Epithelial cell of proximal tubule (primary cell): ENCODE results near the gene KRT10. TPM values are rescaled to one million over a fixed set of nuclear protein-coding genes. Genes with fewer than 3 reads are reported as not detected.

ENCODE experiments used
- DNase-seq: peaks from one replicate; pipeline ENCODE4 v3.0.0-alpha.2; 2011; ENCODE audit warnings: low read depth
- H3K4me3 ChIP-seq: 2 replicates; pipeline ENCODE4 v1.5.1; 2011; ENCODE audit warnings: low read depth, mild to moderate bottlenecking, low read length
- CTCF ChIP-seq: conservative IDR thresholded peaks from 2 replicates; pipeline ENCODE4 v1.5.1; 2012; ENCODE audit warnings: low read depth, mild to moderate bottlenecking, low read length
- total RNA-seq: library from RNA; depleted of rRNA; stranded (reverse); fragments of >200 nt; gene quantifications from 2 replicates; pipeline ENCODE4 v1.2.3, GENCODE V29; 2015

Gene KRT10
- total RNA-seq: 10.8 and 22.6 TPM in 2 replicates

GRCh38 chr17:40822132-40822812 lies at the start of gene KRT10:
Gene KRT10, minus strand, starts transcription at chr17:40822614. Its CDS starts 29 bp downstream, at chr17:40822585.
- no peak for TF ChIP-seq CTCF
- H3K4me3 ChIP-seq: no peak within 1 kb of the TSS
- no peak for DNase-seq

GRCh38 chr17:40871316-40871715 lies 48.9 kb upstream of the KRT10 start:
- H3K4me3 ChIP-seq: no peak overlapping the region
- DNase-seq: no peak
- no peak for TF ChIP-seq CTCF

- no peak for TF ChIP-seq CTCF
- DNase-seq: no peak
- no peak overlapping the region for H3K4me3 ChIP-seq
Measured at GRCh38 chr17:40870136-40870535, 47.7 kb upstream of the KRT10 start.

DNA sequence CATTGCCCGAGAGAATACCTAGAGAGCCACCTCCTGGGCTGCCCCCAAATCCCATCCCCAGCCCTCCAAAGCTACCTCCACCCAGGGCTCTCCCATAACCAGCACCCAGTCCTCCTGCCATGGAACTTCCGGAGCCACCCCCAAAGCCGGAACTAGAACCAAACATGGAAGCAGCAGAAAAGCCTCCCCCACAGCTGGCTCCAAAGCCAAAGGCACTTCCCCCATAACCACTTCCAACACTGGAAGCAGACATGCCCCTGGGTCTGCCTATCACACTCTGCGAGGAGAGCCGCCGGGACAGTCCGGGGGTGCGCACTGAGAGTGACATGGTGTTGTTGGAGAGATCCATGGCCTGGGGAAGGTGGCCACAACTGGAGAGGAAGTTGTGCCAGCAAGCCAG lies 44.4 kb upstream of the KRT10 start, which contains the start of gene KRT12:
Gene KRT12 (minus strand): TSS at position 386 of the 400 bp plus-strand sequence. CDS start 37 bp downstream, at position 349.
- DNase-seq: no peak
- no peak for TF ChIP-seq CTCF
- no peak within 1 kb of the TSS for H3K4me3 ChIP-seq

GRCh38 chr17:40864661-40865390 lies 42.4 kb upstream of the KRT10 start:
- TF ChIP-seq CTCF: no peak
- no peak for DNase-seq
- no peak overlapping the region for H3K4me3 ChIP-seq

DNA sequence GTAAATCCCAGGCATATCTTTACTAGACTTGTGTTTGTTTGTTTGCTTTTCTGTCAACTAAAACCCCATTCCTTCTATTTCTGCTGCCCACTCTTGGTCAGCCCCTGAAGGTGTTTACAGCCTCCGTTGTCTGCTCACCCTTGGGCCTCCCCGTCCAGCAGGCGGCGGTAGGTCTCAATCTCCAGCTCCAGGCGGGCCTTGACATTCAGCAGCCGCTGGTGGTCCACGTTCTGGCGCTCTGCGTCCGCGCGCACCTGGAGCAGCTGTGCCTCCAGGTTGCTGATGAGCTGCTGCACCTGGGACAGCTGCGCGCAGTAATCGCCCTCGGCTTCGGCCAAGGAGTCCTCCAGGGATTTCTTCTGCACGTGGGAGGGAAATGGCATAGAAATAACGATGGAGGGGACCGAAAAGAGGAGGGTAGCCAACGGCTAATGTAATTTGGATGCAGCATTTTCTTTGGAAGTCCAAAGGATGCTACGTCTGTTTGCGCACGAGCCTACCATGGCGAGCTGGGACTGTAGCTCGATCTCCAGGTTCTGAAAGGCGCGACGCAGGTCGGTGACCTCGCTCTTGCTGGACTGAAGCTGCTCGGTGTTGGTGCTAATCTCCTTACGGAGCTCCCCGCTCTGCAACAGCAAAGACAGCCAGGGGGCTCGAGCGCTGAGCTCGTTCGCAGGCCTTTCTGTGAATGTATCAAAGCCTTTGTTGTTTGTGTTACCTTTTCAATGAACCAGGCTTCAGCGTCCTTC lies 40.7 kb upstream of the KRT10 start:
- no peak overlapping the region for H3K4me3 ChIP-seq
- peak; percentile 12 for TF ChIP-seq CTCF
- DNase-seq: no peak
